Activated CD4-positive, CD25-positive, alpha-beta regulatory T cell treated with anti-CD3 and anti-CD28 coated beads, Interleukin-2, amount 50 U/mL, for 72 hours (primary cell): ENCODE results near the gene IDUA.
"Not testable (repeated sequence)": the region's sequence is repeated elsewhere in the genome, so short reads cannot be mapped to it uniquely, and the experiment has no call there.

Experiments used
- DNase-seq: peaks from one replicate; pipeline ENCODE4 v3.0.0; 2021

Gene IDUA

GRCh38 chr4:986879-987623 lies at the start of gene IDUA:
Gene IDUA, plus strand, starts transcription at chr4:987044. Its CDS starts 41 bp downstream, at chr4:987085.
- peak; percentile 86 for DNase-seq

- DNase-seq, result not testable (repeated sequence)
These were observed 47.3 kb upstream of the IDUA start for GRCh38 chr4:939508-939907.

- DNase-seq, result no peak
These were observed 41.4 kb upstream of the IDUA start for GRCh38 chr4:945274-946102.

GRCh38 chr4:946103-946450 lies 40.8 kb upstream of the IDUA start:
- DNase-seq, result peak; percentile 8

- peak; percentile 21 for DNase-seq
These were observed 40.0 kb upstream of the IDUA start for GRCh38 chr4:946517-947471.

GRCh38 chr4:947491-947971 lies 39.3 kb upstream of the IDUA start:
- DNase-seq, result peak; percentile 24

- DNase-seq, result peak; percentile 26
These were observed 38.5 kb upstream of the IDUA start for GRCh38 chr4:948101-948935.

GRCh38 chr4:948936-949300 lies 37.9 kb upstream of the IDUA start:
- DNase-seq, result no peak

GRCh38 chr4:949656-950055 lies 37.2 kb upstream of the IDUA start:
- no peak for DNase-seq

- DNase-seq, result no peak
These were observed 36.5 kb upstream of the IDUA start for GRCh38 chr4:950136-951020.

- no peak for DNase-seq
These were observed 35.7 kb upstream of the IDUA start for GRCh38 chr4:951186-951585.

- DNase-seq, result peak; percentile 18
These were observed 35.0 kb upstream of the IDUA start for GRCh38 chr4:951594-952468.

GRCh38 chr4:952881-953573 lies 33.8 kb upstream of the IDUA start:
- peak; percentile 21 for DNase-seq

GRCh38 chr4:953574-953915 lies 33.3 kb upstream of the IDUA start:
- peak; percentile 24 for DNase-seq

- peak; percentile 11 for DNase-seq
These were observed 32.4 kb upstream of the IDUA start for GRCh38 chr4:954211-955020.

GRCh38 chr4:955161-955921 lies 31.5 kb upstream of the IDUA start:
- no peak for DNase-seq

GRCh38 chr4:955931-956381 lies 30.9 kb upstream of the IDUA start:
- DNase-seq, result peak; percentile 22
